Panc1 (cell line): Measurements from ENCODE around the gene PFN4.

Experiments used
- CTCF ChIP-seq: fragments of 450-650 bp; IDR thresholded peaks from 2 replicates; pipeline ENCODE4 v1.5.1; 2017; ENCODE audit warnings: mild to moderate bottlenecking
- POLR2AphosphoS5 ChIP-seq: IDR thresholded peaks from 2 replicates; pipeline ENCODE4 v1.6.1; 2012; ENCODE audit warnings: mild to moderate bottlenecking, low read depth, low read length, moderate library complexity
- REST ChIP-seq, 2 experiments: IDR thresholded peaks; 2 replicates each; pipeline ENCODE4 v1.6.1; 2011 to 2012; ENCODE audit warnings: low read depth in 2 of 2, control low read depth in 1 of 2, low read length in 1 of 2, mild to moderate bottlenecking in 1 of 2, moderate library complexity in 1 of 2; ENCODE audit not compliant: insufficient read depth in 1 of 2
- SIN3A ChIP-seq: IDR thresholded peaks from 2 replicates; pipeline ENCODE4 v1.6.1; 2012; ENCODE audit warnings: low read depth, mild to moderate bottlenecking, low read length, moderate library complexity, borderline replicate concordance; ENCODE audit not compliant: insufficient read depth

- TF ChIP-seq CTCF (no peak), POLR2AphosphoS5 (no peak), SIN3A (no peak), REST (IDR thresholded peaks at IDR 0.05; ENCODE audit: insufficient read depth in 1 of 2, low read depth in 2 of 2, low read length in 1 of 2) (no peak)
Observed at GRCh38 chr2:24065341-24065740, 57.8 kb downstream of the PFN4 start.
